Islet of Langerhans (tissue), 1 donor: ENCODE data around the gene TPRG1.

ENCODE experiments used
- FAIRE-seq: peaks from one replicate; lab custom pipeline; 2011; peaks lifted over from hg19 to GRCh38; lab: Jason Lieb, UNC

TPRG1 gene

GRCh38 chr3:189166321-189166720 lies 5.5 kb upstream of the TPRG1 start:
- FAIRE-seq, result peak; percentile 64

GRCh38 chr3:189167027-189167766 lies 4.6 kb upstream of the TPRG1 start:
- FAIRE-seq, result no peak

GRCh38 chr3:189168711-189169110 lies 3.1 kb upstream of the TPRG1 start:
- FAIRE-seq, result no peak

GRCh38 chr3:189169728-189170127 lies 2.0 kb upstream of the TPRG1 start:
- FAIRE-seq, result no peak

GRCh38 chr3:189170559-189170958 lies 1.2 kb upstream of the TPRG1 start:
- FAIRE-seq, result no peak

GRCh38 chr3:189172668-189173419 lies 1.1 kb downstream of the TPRG1 start:
- no peak for FAIRE-seq

- FAIRE-seq, result no peak
Measured at GRCh38 chr3:189184566-189184965, 12.8 kb downstream of the TPRG1 start.

- no peak for FAIRE-seq
Measured at GRCh38 chr3:189186101-189186500, 14.3 kb downstream of the TPRG1 start.

- FAIRE-seq, result no peak
Measured at GRCh38 chr3:189188466-189188865, 16.7 kb downstream of the TPRG1 start.

GRCh38 chr3:189192725-189193124 lies 21.0 kb downstream of the TPRG1 start:
- no peak for FAIRE-seq

- FAIRE-seq, result no peak
Measured at GRCh38 chr3:189195302-189195701, 23.5 kb downstream of the TPRG1 start.

GRCh38 chr3:189202106-189202505 lies 30.3 kb downstream of the TPRG1 start:
- no peak for FAIRE-seq

- no peak for FAIRE-seq
Measured at GRCh38 chr3:189202583-189202982, 30.8 kb downstream of the TPRG1 start.

GRCh38 chr3:189204167-189204866 lies 32.5 kb downstream of the TPRG1 start:
- FAIRE-seq, result no peak

GRCh38 chr3:189204937-189205336 lies 33.2 kb downstream of the TPRG1 start:
- no peak for FAIRE-seq

GRCh38 chr3:189210251-189210770 lies 38.5 kb downstream of the TPRG1 start:
- no peak for FAIRE-seq

GRCh38 chr3:189212681-189213080 lies 40.9 kb downstream of the TPRG1 start:
- no peak for FAIRE-seq

- no peak for FAIRE-seq
Measured at GRCh38 chr3:189214651-189215050, 42.9 kb downstream of the TPRG1 start.

GRCh38 chr3:189222927-189223636 lies 51.3 kb downstream of the TPRG1 start:
- peak; percentile 82 for FAIRE-seq

GRCh38 chr3:189225431-189225830 lies 53.7 kb downstream of the TPRG1 start:
- no peak for FAIRE-seq

- no peak for FAIRE-seq
Measured at GRCh38 chr3:189227249-189227648, 55.5 kb downstream of the TPRG1 start.

GRCh38 chr3:189229196-189229828 lies 57.5 kb downstream of the TPRG1 start:
- no peak for FAIRE-seq
